HG03025 (cell line): ENCODE measurements around the gene PAK6.

Experiments used
- ATAC-seq: cut with Tn5 transposase; IDR thresholded peaks from one replicate; pipeline ENCODE4 v1.9.1; 2021; ENCODE audit warnings: mild to moderate bottlenecking, moderate library complexity; ENCODE audit not compliant: unreplicated experiment, low FRiP score

PAK6 gene

GRCh38 chr15:40253167-40253790 lies 14.4 kb downstream of the PAK6 start:
- no peak for ATAC-seq

GRCh38 chr15:40254452-40254851 lies 15.6 kb downstream of the PAK6 start:
- ATAC-seq = no peak

- no peak for ATAC-seq
Measured at GRCh38 chr15:40255033-40255432, 16.2 kb downstream of the PAK6 start.

GRCh38 chr15:40256638-40257235 lies 17.9 kb downstream of the PAK6 start:
- ATAC-seq = no peak

GRCh38 chr15:40257656-40258450 lies 19.0 kb downstream of the PAK6 start:
- ATAC-seq = no peak

- ATAC-seq = no peak
Measured at GRCh38 chr15:40258544-40258943, 19.7 kb downstream of the PAK6 start.

- no peak for ATAC-seq
Measured at GRCh38 chr15:40259021-40259420, 20.2 kb downstream of the PAK6 start.

- no peak for ATAC-seq
Measured at GRCh38 chr15:40263024-40263754, 24.3 kb downstream of the PAK6 start.

- ATAC-seq = no peak
Measured at GRCh38 chr15:40264321-40265153, 25.7 kb downstream of the PAK6 start.

GRCh38 chr15:40265355-40265754 lies 26.5 kb downstream of the PAK6 start:
- ATAC-seq = no peak

- ATAC-seq = no peak
Measured at GRCh38 chr15:40265875-40266274, 27.0 kb downstream of the PAK6 start.

GRCh38 chr15:40266828-40267304 lies 28.0 kb downstream of the PAK6 start:
- no peak for ATAC-seq

GRCh38 chr15:40267670-40268069 lies 28.8 kb downstream of the PAK6 start:
- no peak for ATAC-seq

GRCh38 chr15:40269604-40270003 lies 30.7 kb downstream of the PAK6 start:
- ATAC-seq = no peak

- ATAC-seq = no peak
Measured at GRCh38 chr15:40270246-40270995, 31.6 kb downstream of the PAK6 start.

GRCh38 chr15:40271685-40272484 lies 33.0 kb downstream of the PAK6 start:
- no peak for ATAC-seq

GRCh38 chr15:40272485-40273056 lies 33.7 kb downstream of the PAK6 start:
- ATAC-seq = no peak

GRCh38 chr15:40273428-40273827 lies 34.6 kb downstream of the PAK6 start:
- ATAC-seq = no peak
